GM21367 (cell line): ENCODE data around the gene ARMC5.
"Not testable (repeated sequence)": the region's sequence is repeated elsewhere in the genome, so short reads cannot be mapped to it uniquely, and the experiment has no call there.

Source experiments
- ATAC-seq: cut with Tn5 transposase; IDR thresholded peaks from one replicate; pipeline ENCODE4 v1.9.1; 2021; ENCODE audit not compliant: unreplicated experiment

The ARMC5 gene

GRCh38 chr16:31435341-31436220 is 23.7 kb upstream of the ARMC5 start:
- ATAC-seq: no peak

- no peak for ATAC-seq
Observed at GRCh38 chr16:31436221-31437045, 22.9 kb upstream of the ARMC5 start.

GRCh38 chr16:31438414-31438813 is 20.9 kb upstream of the ARMC5 start:
- ATAC-seq: no peak

GRCh38 chr16:31439023-31439422 is 20.3 kb upstream of the ARMC5 start:
- ATAC-seq: not testable (repeated sequence)

- ATAC-seq: no peak
Observed at GRCh38 chr16:31439519-31439918, 19.8 kb upstream of the ARMC5 start.

- no peak for ATAC-seq
Observed at GRCh38 chr16:31440516-31441184, 18.7 kb upstream of the ARMC5 start.

GRCh38 chr16:31441956-31442355 is 17.3 kb upstream of the ARMC5 start:
- no peak for ATAC-seq

- not testable (repeated sequence) for ATAC-seq
Observed at GRCh38 chr16:31445931-31446330, 13.4 kb upstream of the ARMC5 start.

- ATAC-seq: no peak
Observed at GRCh38 chr16:31451201-31451600, 8.1 kb upstream of the ARMC5 start.

GRCh38 chr16:31451681-31452351 is 7.5 kb upstream of the ARMC5 start:
- ATAC-seq: no peak

- no peak for ATAC-seq
Observed at GRCh38 chr16:31452631-31453106, 6.6 kb upstream of the ARMC5 start.

- ATAC-seq: no peak
Observed at GRCh38 chr16:31453255-31454204, 5.8 kb upstream of the ARMC5 start.

GRCh38 chr16:31455601-31456314 is 3.5 kb upstream of the ARMC5 start:
- ATAC-seq: no peak

- ATAC-seq: no peak
Observed at GRCh38 chr16:31456988-31457360, 2.3 kb upstream of the ARMC5 start.

GRCh38 chr16:31458073-31458843 is 1.0 kb upstream of the ARMC5 start:
- ATAC-seq: peak; percentile 8

- ATAC-seq: peak; percentile 63
Observed at GRCh38 chr16:31459687-31460581, 633 bp downstream of the ARMC5 start.

- no peak for ATAC-seq
Observed at GRCh38 chr16:31460582-31461002, 1.3 kb downstream of the ARMC5 start.
